AG09319 (cell line): ENCODE measurements around the gene XRCC4.

Experiments used
- DNase-seq: peaks from one replicate; pipeline ENCODE4 v3.0.0-alpha.2; 2010; ENCODE audit warnings: low read depth; ENCODE audit errors: extremely low read depth
- TF ChIP-seq, protein P1 (sequence below): IDR thresholded peaks from 2 replicates; pipeline ENCODE4 v1.5.1; 2011; ENCODE audit warnings: low read depth, mild to moderate bottlenecking, inconsistent platforms, low read length, moderate library complexity

Gene XRCC4

DNA sequence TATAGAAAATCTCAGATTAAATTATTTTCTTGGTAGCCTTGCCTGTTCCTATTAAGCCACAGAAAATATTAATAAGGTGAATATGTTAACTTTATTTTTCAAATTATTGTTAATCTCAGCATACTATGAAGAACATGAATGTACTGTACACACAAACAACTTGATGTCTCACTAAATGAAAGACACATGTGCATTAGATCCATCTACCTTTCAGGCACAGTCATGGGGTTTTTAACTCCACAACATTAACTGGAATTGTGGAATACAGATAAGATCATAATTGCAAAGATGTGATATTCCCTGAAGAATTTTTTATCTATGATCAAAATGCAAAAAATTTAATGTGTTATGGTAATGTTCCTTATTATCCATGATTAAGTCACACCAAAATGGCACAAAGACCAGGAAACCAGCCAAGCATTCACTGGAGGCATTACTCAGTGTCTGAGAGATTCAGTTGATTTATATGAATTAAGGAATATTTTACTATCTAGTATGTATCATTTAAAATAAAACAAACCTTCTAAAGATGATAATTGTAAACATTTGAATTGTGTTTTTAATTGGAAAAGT lies 244.2 kb downstream of the XRCC4 start:
- peak; percentile 16 for DNase-seq

DNA sequence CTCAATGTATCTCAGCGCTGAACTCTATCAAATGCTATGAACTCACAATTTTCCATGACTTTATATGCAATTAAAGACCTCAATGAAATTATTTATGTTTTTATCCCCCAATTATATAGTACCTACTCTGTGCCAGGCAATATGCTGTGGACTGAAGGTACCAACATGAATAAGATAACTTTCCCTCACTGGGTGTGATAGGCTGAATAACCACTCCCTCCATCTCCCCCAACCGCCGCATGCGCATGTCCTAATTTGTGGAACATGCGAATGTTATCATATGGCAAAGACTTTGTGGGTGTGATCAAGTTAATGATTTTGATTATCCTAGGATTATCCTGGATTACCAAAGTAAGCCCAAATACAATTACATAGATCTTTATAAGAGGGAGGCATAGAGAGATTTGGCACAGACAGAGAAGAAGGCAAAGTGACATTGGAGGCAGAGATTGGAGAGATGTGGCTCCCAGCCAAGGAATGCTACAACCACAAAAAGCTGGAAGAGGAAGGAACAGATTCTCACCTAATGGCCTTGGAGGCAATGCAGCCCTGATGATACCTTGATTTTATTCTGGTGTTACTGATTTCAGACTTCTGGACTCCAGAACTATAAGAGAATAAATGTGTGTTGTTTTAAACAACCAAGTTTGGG lies 245.1 kb downstream of the XRCC4 start:
- TF ChIP-seq, protein P1, sequence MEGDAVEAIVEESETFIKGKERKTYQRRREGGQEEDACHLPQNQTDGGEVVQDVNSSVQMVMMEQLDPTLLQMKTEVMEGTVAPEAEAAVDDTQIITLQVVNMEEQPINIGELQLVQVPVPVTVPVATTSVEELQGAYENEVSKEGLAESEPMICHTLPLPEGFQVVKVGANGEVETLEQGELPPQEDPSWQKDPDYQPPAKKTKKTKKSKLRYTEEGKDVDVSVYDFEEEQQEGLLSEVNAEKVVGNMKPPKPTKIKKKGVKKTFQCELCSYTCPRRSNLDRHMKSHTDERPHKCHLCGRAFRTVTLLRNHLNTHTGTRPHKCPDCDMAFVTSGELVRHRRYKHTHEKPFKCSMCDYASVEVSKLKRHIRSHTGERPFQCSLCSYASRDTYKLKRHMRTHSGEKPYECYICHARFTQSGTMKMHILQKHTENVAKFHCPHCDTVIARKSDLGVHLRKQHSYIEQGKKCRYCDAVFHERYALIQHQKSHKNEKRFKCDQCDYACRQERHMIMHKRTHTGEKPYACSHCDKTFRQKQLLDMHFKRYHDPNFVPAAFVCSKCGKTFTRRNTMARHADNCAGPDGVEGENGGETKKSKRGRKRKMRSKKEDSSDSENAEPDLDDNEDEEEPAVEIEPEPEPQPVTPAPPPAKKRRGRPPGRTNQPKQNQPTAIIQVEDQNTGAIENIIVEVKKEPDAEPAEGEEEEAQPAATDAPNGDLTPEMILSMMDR, result no peak
- no peak for DNase-seq

More for the DNA sequence above, 244.2 kb downstream of the XRCC4 start:
- TF ChIP-seq, protein P1, result no peak

DNA sequence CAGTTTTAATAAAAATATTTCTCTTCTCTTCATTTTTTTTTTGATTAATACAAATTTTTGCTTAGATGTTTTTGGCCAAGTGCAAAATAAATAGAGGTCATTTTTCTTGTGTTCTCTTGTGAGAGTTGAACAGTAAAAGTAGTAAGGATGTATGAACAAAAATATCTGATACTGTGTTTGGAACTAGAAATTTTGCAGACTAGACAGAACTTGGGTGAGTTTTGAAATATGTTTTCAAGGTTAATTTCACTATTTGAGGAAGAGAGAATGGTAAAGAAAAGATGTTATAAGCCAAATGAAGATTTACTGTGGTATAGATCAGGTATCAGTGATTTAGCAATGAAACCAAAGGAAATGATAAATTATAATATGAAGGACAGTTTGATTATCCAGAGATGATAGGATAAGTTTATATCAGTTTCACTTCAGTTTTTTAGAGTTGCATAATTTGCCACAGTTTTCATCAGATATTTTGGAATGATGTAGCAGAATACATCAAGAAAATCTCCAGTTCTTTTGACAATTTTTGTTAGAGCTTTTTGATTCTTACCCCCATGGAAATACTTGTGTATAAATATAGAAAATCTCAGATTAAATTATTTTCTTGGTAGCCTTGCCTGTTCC lies 246.3 kb downstream of the XRCC4 start:
- TF ChIP-seq, protein P1, result no peak
- DNase-seq, result no peak

DNA sequence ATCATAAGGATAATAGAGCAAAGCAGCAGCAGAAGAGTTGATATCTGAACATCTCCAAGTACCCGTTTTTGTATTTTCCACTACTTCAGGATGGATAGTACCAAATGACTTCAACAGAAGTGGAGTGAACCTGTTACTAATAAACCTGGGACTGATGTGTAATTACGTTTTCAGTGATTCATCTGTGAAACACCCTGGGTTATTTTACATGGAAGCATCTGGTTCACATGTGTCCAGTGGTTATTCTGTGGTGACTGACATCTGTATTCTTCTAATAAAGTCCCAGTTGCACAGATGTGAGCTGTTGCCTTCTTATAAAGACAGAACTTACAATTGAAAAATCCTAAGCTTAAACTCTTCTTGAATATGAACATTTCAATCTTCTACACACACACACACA lies 254.5 kb downstream of the XRCC4 start:
- peak; percentile 27 for DNase-seq
- TF ChIP-seq, protein P1, result no peak

DNA sequence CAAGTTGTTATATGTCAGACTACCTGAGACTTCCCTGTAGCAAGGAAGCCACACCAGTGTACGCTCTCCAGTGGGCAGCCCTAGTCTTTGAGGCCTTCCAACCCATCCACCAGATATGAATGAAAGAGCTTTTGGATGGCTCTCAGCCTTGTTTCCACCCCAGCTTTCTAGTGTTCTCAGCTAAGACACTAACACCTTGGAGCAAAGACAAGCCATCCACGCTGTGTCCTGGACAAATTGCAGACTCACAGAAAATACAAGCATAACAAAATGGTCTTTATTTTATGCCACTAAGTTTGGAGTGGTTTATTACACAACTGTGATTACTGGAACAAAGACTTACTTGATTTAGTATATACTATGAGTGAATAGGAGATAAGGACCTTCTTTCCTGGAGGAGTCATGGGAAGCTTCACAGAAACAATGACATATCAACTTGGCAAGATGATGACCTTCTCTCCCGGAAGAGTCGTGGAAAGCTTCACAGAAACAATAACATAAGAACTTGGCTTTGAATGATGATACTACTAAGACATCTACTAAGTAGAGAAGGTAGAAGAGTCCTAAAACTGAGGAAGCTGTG lies 260.2 kb downstream of the XRCC4 start:
- TF ChIP-seq, protein P1, result no peak
- no peak for DNase-seq

DNA sequence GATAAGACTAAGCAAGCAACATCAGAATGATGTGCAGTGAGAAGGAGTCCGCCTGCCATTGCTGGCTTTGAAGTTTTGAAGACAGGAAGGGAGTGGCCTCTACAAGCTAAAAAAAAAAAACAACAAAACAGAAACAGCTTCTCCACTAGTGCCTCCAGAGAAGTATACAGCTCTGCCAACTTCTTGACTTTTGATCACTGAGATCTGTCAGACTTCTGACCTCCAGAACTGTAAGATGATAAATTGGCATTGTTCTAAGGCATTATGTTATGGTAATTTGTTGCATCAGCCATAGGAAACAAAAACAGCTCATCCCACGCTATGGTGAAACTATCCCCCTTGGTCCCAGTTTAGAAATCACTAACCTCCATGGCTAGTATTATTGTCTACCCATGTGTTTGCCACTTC lies 263.2 kb downstream of the XRCC4 start:
- TF ChIP-seq, protein P1, result no peak
- DNase-seq, result no peak

DNA sequence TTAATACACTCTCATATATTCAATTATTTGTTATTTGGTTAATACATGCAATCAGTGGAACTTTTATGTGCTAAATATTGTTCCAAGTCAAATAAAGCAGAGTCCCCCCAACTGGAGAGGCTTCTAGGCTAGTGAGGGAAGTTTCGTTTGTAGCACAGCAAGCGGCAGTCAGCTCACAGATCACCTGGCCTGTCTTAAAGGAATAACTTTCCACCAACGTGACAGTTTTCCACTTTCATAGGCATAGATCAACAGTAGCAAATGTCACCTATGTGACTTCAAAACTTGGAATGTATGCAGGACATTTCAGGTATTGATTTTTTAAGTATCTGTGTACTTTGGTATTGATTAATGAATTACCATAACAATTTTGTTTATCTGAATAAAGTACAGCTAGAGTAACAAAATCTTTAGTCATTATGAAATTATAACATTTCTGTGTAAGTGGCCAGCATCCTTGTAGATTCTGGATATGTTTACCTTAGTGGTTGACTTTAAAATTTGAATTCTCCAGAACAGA lies 264.5 kb downstream of the XRCC4 start:
- TF ChIP-seq, protein P1, result no peak
- DNase-seq, result no peak
